Motor neuron (in vitro differentiated cells): Measurements from ENCODE around the gene ZNF226. TPM values are rescaled to one million over a fixed set of nuclear protein-coding genes. Genes with fewer than 3 reads are reported as not detected.
"Not testable (repeated sequence)": the region's sequence is repeated elsewhere in the genome, so short reads cannot be mapped to it uniquely, and the experiment has no call there.

Experiments
- ATAC-seq, 8 experiments: fragments of 200-7000 bp; cut with Tn5 transposase; replicated peaks in 6 of 8; 2 replicates each; pipeline ENCODE4 v1.8.0; 2021; ENCODE audit warnings: mild to moderate bottlenecking in 8 of 8, moderate library complexity in 8 of 8
- H3K27ac ChIP-seq, 2 donors: fragments of 250-450 bp; sonication (Bioruptor Pico); 2 replicates each; pipeline ENCODE4 v1.9.0; 2021; ENCODE audit warnings: antibody characterized with exemption in 2 of 2, mild to moderate bottlenecking in 2 of 2, moderate library complexity in 1 of 2
- H3K4me1 ChIP-seq, 2 donors: fragments of 250-450 bp; sonication (Bioruptor Pico); replicated peaks in 1 of 2; 2 replicates each; pipeline ENCODE4 v1.6.1; 2021; ENCODE audit warnings: antibody characterized with exemption in 2 of 2, mild to moderate bottlenecking in 2 of 2, moderate library complexity in 1 of 2
- H3K4me3 ChIP-seq, 5 donors: fragments of 250-450 bp; sonication (Bioruptor Pico); 2 replicates each; pipeline ENCODE4 v1.9.0; 2021; ENCODE audit warnings: antibody characterized with exemption in 5 of 5, mild to moderate bottlenecking in 5 of 5, moderate library complexity in 4 of 5
- WGBS, 10 experiments: fragments of 450-650 bp; shearing (Covaris generic); methylation state at CpG; one replicate each; pipeline ENCODE4 v1.0.0; 2022; 5-methylcytosine and 5-hydroxymethylcytosine counted together
- in situ Hi-C, 9 experiments: fragments of 400-800 bp; cut with MboI; loops; one replicate each; pipeline ENCODE4 v1.15.0; 2021; ENCODE audit warnings: low sequenced_read_pairs in 9 of 9, low pct_unique_long_range_greater_than_20kb in 2 of 9; ENCODE audit not compliant: unreplicated experiment in 9 of 9
- total RNA-seq, 8 experiments: library from RNA; unstranded; fragments of 300-600 nt; gene quantifications; 2 replicates each; pipeline versions ENCODE4 v1.2.3 to v1.2.4, GENCODE V29; 2022

ZNF226 gene
- total RNA-seq, 8 experiments from 2014 or later = 19.6 to 56.9 (median 41.6) TPM

DNA sequence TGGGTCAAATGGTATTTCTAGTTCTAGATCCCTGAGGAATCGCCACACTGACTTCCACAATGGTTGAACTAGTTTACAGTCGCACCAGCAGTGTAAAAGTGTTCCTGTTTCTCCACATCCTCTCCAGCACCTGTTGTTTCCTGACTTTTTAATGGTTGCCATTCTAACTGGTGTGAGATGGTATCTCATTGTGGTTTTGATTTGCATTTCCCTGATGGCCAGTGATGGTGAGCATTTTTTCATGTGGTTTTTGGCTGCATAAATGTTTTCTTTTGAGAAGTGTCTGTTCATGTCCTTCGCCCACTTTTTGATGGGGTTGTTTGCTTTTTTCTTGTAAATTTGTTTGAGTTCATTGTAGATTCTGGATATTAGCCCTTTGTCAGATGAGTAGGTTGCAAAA lies 56.4 kb downstream of the ZNF226 start:
- H3K4me3 ChIP-seq, in situ Hi-C loops, ATAC-seq, H3K4me1 ChIP-seq, H3K27ac ChIP-seq: not testable (repeated sequence)
- WGBS, 10 experiments = no CpG with 5 or more reads among the region's 3 CpGs

Other genes starting within 250 kb of the ZNF226 start
- 10 to 100 TPM in 6 of 8 experiments, 1 to 10 TPM in 2; 7.7 to 24.6 (median 13.1) TPM for gene ZNF45, start 229.8 kb upstream of the ZNF226 start, total RNA-seq
- 10 to 100 TPM in 4 of 8 experiments, 1 to 10 TPM in 4; 3.9 to 12.1 (median 10.0) TPM for gene ZNF221, start 213.9 kb upstream of the ZNF226 start, total RNA-seq
- gene ZNF155, start 180.9 kb upstream of the ZNF226 start, total RNA-seq = 10 to 100 TPM in 3 of 8 experiments, 1 to 10 TPM in 5; 5.1 to 12.2 (median 7.7) TPM
- 1 to 10 TPM; 2.8 to 5.0 (median 3.7) TPM for gene ZNF230, start 162.1 kb upstream of the ZNF226 start, total RNA-seq
- gene ZNF222, start 139.7 kb upstream of the ZNF226 start, total RNA-seq = 10 to 100 TPM in 5 of 8 experiments, 1 to 10 TPM in 3; 4.0 to 19.1 (median 13.0) TPM
- gene ZNF223, start 113.1 kb upstream of the ZNF226 start, total RNA-seq = 10 to 100 TPM in 1 of 8 experiments, 1 to 10 TPM in 7; 3.9 to 11.4 (median 7.2) TPM
- gene ZNF284, start 92.9 kb upstream of the ZNF226 start, total RNA-seq = 1 to 10 TPM; 2.5 to 6.3 (median 3.5) TPM
- gene ZNF224, start 70.7 kb upstream of the ZNF226 start, total RNA-seq = 10 to 100 TPM; 14.8 to 40.0 (median 20.3) TPM
- 10 to 100 TPM in 1 of 8 experiments, 1 to 10 TPM in 7; 3.7 to 10.4 (median 6.2) TPM for gene ZNF225, start 51.7 kb upstream of the ZNF226 start, total RNA-seq
- 10 to 100 TPM in 6 of 8 experiments, 1 to 10 TPM in 2; 9.4 to 15.1 (median 11.2) TPM for gene ZNF234, start 23.5 kb upstream of the ZNF226 start, total RNA-seq
- gene ZNF227, start 47.4 kb downstream of the ZNF226 start, total RNA-seq = 10 to 100 TPM; 17.3 to 35.7 (median 28.7) TPM
- 1 to 10 TPM in 7 of 8 experiments, under 1 TPM in 1; 0.75 to 8.4 (median 1.9) TPM for gene ZNF233, start 94.8 kb downstream of the ZNF226 start, total RNA-seq
- 10 to 100 TPM in 2 of 8 experiments, 1 to 10 TPM in 6; 5.4 to 12.3 (median 8.1) TPM for gene ZNF235, start 139.9 kb downstream of the ZNF226 start, total RNA-seq
- 10 to 100 TPM in 5 of 8 experiments, 1 to 10 TPM in 3; 5.2 to 11.3 (median 10.6) TPM for gene ZNF112, start 191.6 kb downstream of the ZNF226 start, total RNA-seq
- gene ZNF285, start 236.5 kb downstream of the ZNF226 start, total RNA-seq = 10 to 100 TPM in 2 of 8 experiments, 1 to 10 TPM in 6; 1.3 to 12.2 (median 7.0) TPM